WERI-Rb-1 (cell line): ENCODE results near the gene ECI2.

Source experiments
- DNase-seq: peaks from one replicate; pipeline ENCODE4 v3.0.0-alpha.2; 2020
- H3K27ac ChIP-seq: fragments of 250-450 bp; sonication (Bioruptor Pico); 2 replicates; pipeline ENCODE4 v1.5.1; 2020; ENCODE audit warnings: mild to moderate bottlenecking, moderate library complexity
- H3K27me3 ChIP-seq: fragments of 250-450 bp; sonication (Bioruptor Pico); 2 replicates; pipeline ENCODE4 v1.5.1; 2021; ENCODE audit warnings: mild to moderate bottlenecking, low read depth, moderate library complexity; ENCODE audit not compliant: insufficient read depth, severe bottlenecking
- H3K36me3 ChIP-seq: fragments of 250-450 bp; sonication (Bioruptor Pico); 2 replicates; pipeline ENCODE4 v1.5.1; 2020; ENCODE audit warnings: mild to moderate bottlenecking, moderate library complexity
- H3K4me3 ChIP-seq: 2 replicates; pipeline ENCODE4 v1.5.1; 2011; ENCODE audit warnings: low read depth, mild to moderate bottlenecking, control low read depth, low read length
- H3K9me3 ChIP-seq: fragments of 250-450 bp; sonication (Bioruptor Pico); 2 replicates; pipeline ENCODE4 v1.5.1; 2021; ENCODE audit warnings: mild to moderate bottlenecking, moderate library complexity; ENCODE audit not compliant: severe bottlenecking
- CTCF ChIP-seq: IDR thresholded peaks from 2 replicates; pipeline ENCODE4 v1.5.1; 2011; ENCODE audit warnings: low read depth, mild to moderate bottlenecking, control low read depth, inconsistent platforms, low read length

ECI2 gene

GRCh38 chr6:4174042-4174441 is 38.7 kb upstream of the ECI2 start:
- H3K27me3 ChIP-seq = no peaks in the 10 kb centered on the region
- H3K9me3 ChIP-seq = no peaks in the 10 kb centered on the region
- no peaks in the 10 kb centered on the region for H3K36me3 ChIP-seq
- H3K4me3 ChIP-seq = no peak overlapping the region
- no peak for DNase-seq
- no peak overlapping the region for H3K27ac ChIP-seq
- no peak for TF ChIP-seq CTCF

GRCh38 chr6:4172368-4172767 is 37.0 kb upstream of the ECI2 start:
- peaks cover 9% of the 10 kb centered on the region for H3K9me3 ChIP-seq
- TF ChIP-seq CTCF = no peak
- H3K36me3 ChIP-seq = no peaks in the 10 kb centered on the region
- no peaks in the 10 kb centered on the region for H3K27me3 ChIP-seq
- no peak overlapping the region for H3K27ac ChIP-seq
- no peak overlapping the region for H3K4me3 ChIP-seq
- no peak for DNase-seq

- no peaks in the 10 kb centered on the region for H3K36me3 ChIP-seq
- no peak for DNase-seq
- H3K9me3 ChIP-seq = peaks cover 13% of the 10 kb centered on the region
- H3K27me3 ChIP-seq = no peaks in the 10 kb centered on the region
- TF ChIP-seq CTCF = no peak
- H3K4me3 ChIP-seq = no peak overlapping the region
- no peak overlapping the region for H3K27ac ChIP-seq
Measured at GRCh38 chr6:4170297-4170696, 34.9 kb upstream of the ECI2 start.

- Histone ChIP-seq H3K9me3 (peaks cover 13% of the 10 kb centered on the region), H3K4me3 (no peak overlapping the region), H3K27me3 (no peaks in the 10 kb centered on the region), H3K36me3 (no peaks in the 10 kb centered on the region), H3K27ac (no peak overlapping the region)
- no peak for TF ChIP-seq CTCF
- DNase-seq = no peak
Measured at GRCh38 chr6:4169028-4169789, 33.8 kb upstream of the ECI2 start.

GRCh38 chr6:4167833-4168232 is 32.5 kb upstream of the ECI2 start:
- Histone ChIP-seq H3K27me3 (no peaks in the 10 kb centered on the region), H3K36me3 (no peaks in the 10 kb centered on the region), H3K4me3 (no peak overlapping the region), H3K9me3 (peaks cover 13% of the 10 kb centered on the region), H3K27ac (no peak overlapping the region)
- TF ChIP-seq CTCF = no peak
- no peak for DNase-seq

- TF ChIP-seq CTCF = no peak
- H3K27me3 ChIP-seq = no peaks in the 10 kb centered on the region
- peaks cover 13% of the 10 kb centered on the region for H3K9me3 ChIP-seq
- no peaks in the 10 kb centered on the region for H3K36me3 ChIP-seq
- DNase-seq = no peak
- no peak overlapping the region for H3K4me3 ChIP-seq
- H3K27ac ChIP-seq = no peak overlapping the region
Measured at GRCh38 chr6:4167123-4167522, 31.7 kb upstream of the ECI2 start.
